Measurements from ENCODE around the gene USP21. TPM values are rescaled to one million over a fixed set of nuclear protein-coding genes. Genes with fewer than 3 reads are reported as not detected.

The USP21 gene
- total and polyA plus RNA-seq, 4 experiments from 2014 or later, result 15.5 to 63.6 (median 46.3) TPM

DNA sequence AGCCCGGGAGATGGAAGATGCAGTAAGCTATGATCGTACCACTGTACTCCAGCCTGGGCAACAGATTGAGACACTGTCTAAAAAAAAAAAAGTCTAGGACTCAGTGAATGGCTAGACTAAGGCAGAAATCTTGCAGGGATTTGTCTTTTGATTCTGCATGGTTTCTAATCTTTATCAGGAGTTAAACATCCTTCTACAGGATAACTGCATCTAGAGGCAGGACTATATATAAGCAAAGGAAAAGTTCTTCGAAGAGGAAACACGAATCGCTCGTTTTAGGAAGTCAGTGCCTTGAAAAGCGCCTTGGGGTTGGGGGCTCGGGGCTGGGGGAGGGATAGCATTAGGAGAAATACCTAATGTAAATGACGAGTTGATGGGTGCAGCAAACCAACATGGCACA, 6.1 kb upstream of the USP21 start:
- ChIA-PET CTCF (ENCODE audit: partially characterized antibody) (interaction anchor here (0.9 to 3.0 kb wide), 9 partner anchors 12 to 229 kb away, joined by 3 to 29 read pairs (median 3); partner anchors contain the start of genes APOA2, ARHGAP30, NDUFS2 and PPOX), POLR2A (ENCODE audit: partially characterized antibody) (interaction anchor here (0.7 to 3.5 kb wide), 28 partner anchors 9 to 357 kb away, joined by 3 to 67 read pairs (median 4); partner anchors contain the start of genes ARHGAP30, B4GALT3, DEDD and F11R)
- intact Hi-C loops (cut with micrococcal nuclease), result loop anchor here (1.0 to 10.0 kb wide), 4 partner anchors 21 to 1058 kb away; partner anchors contain the start of genes DEDD, IGSF8 and USF1
- peak overlapping the region in 1 of 2 donors; percentile 100 for H3K4me3 ChIP-seq (ENCODE audit: low read length in 2 of 2)
- no peak for DNase-seq
- Mint-ChIP-seq H3K4me3 (peak overlapping the region; percentile 96 to 100 (median 99)), H3K36me3 (peaks cover 13 to 24% of the 10 kb centered on the region in 2 donors), H3K27ac (peak overlapping the region; percentile 99 to 100 (median 100)), H3K4me1 (peaks cover 19 to 39% (median 26%) of the 10 kb centered on the region in 4 donors), H3K9me3 (no peaks in the 10 kb centered on the region), H3K27me3 (no peaks in the 10 kb centered on the region)
- no peaks in the 10 kb centered on the region for H3K27me3 ChIP-seq (ENCODE audit: insufficient read depth, low read length)
- H3K36me3 ChIP-seq (ENCODE audit: insufficient read depth, low read length), result no peaks in the 10 kb centered on the region
- H3K27ac ChIP-seq (ENCODE audit: low read depth, low read length), result peak overlapping the region; percentile 99
- no peaks in the 10 kb centered on the region for H3K9me3 ChIP-seq (ENCODE audit: control insufficient read depth in 1 of 2, low read length in 2 of 2)
- H3K4me1 ChIP-seq (ENCODE audit: insufficient read depth, low read length), result peaks cover 18% of the 10 kb centered on the region

GRCh38 chr1:161153682-161154337, 5.5 kb upstream of the USP21 start, which contains the start of gene UFC1:
TSS of gene UFC1 (plus strand) at chr1:161153978. CDS start at chr1:161153998, 20 bp downstream.
- no peaks in the 10 kb centered on the region for H3K27me3 ChIP-seq (ENCODE audit: insufficient read depth, low read length)
- peak within 1 kb of the TSS; percentile 99 for H3K27ac ChIP-seq (ENCODE audit: low read depth, low read length)
- H3K36me3 ChIP-seq (ENCODE audit: insufficient read depth, low read length), result no peaks in the 10 kb centered on the region
- Mint-ChIP-seq H3K4me3 (peak within 1 kb of the TSS; percentile 96 to 100 (median 99)), H3K27ac (peak within 1 kb of the TSS; percentile 99 to 100 (median 100)), H3K36me3 (peaks cover 14 to 31% of the 10 kb centered on the region in 2 donors), H3K9me3 (no peaks in the 10 kb centered on the region), H3K27me3 (no peaks in the 10 kb centered on the region), H3K4me1 (peaks cover 22 to 45% (median 31%) of the 10 kb centered on the region in 4 donors)
- H3K4me1 ChIP-seq (ENCODE audit: insufficient read depth, low read length), result peaks cover 22% of the 10 kb centered on the region
- H3K9me3 ChIP-seq (ENCODE audit: control insufficient read depth in 1 of 2, low read length in 2 of 2), result no peaks in the 10 kb centered on the region
- POLR2A ChIA-PET (ENCODE audit: partially characterized antibody), result interaction anchor here (0.7 to 3.5 kb wide), 28 partner anchors 8 to 358 kb away, joined by 3 to 67 read pairs (median 4); partner anchors contain the start of genes ARHGAP30, B4GALT3, DEDD and F11R
- CTCF ChIA-PET (ENCODE audit: partially characterized antibody), result interaction anchor here (0.9 to 3.0 kb wide), 9 partner anchors 11 to 228 kb away, joined by 3 to 29 read pairs (median 3); partner anchors contain the start of genes APOA2, ARHGAP30, NDUFS2 and PPOX
- intact Hi-C loops (cut with micrococcal nuclease), result loop anchor here (1.0 to 10.0 kb wide), 6 partner anchors 22 to 1059 kb away; partner anchors contain the start of genes ARHGAP30, DEDD, IGSF8 and NIT1
- peak within 1 kb of the TSS; percentile 37 to 100 for H3K4me3 ChIP-seq (ENCODE audit: low read length in 2 of 2)
- DNase-seq, result peak; percentile 87 to 93 (median 90)

- H3K9me3 ChIP-seq (ENCODE audit: control insufficient read depth in 1 of 2, low read length in 2 of 2), result no peaks in the 10 kb centered on the region
- H3K9me3 Mint-ChIP-seq, result peaks cover 0 to 3% (median 0%) of the 10 kb centered on the region in 8 donors
- H3K27me3 ChIP-seq (ENCODE audit: insufficient read depth, low read length), result no peaks in the 10 kb centered on the region
- intact Hi-C loops (cut with micrococcal nuclease), result loop anchor here (10.0 kb wide), 1 partner anchor 1063 kb away; the partner anchor contains the start of gene IGSF8
- peak overlapping the region; percentile 9 to 99 (median 95) for H3K27ac Mint-ChIP-seq
- H3K27me3 Mint-ChIP-seq, result no peaks in the 10 kb centered on the region
- POLR2A ChIA-PET (ENCODE audit: partially characterized antibody), result interaction anchor here (0.6 to 2.7 kb wide), 9 partner anchors 8 to 700 kb away, joined by 3 to 18 read pairs (median 8); partner anchors contain the start of genes B4GALT3, DEDD, NDUFS2 and PPOX
- no peak overlapping the region for H3K4me3 ChIP-seq (ENCODE audit: low read length in 2 of 2)
- peaks cover 7% of the 10 kb centered on the region for H3K36me3 ChIP-seq (ENCODE audit: insufficient read depth, low read length)
- H3K36me3 Mint-ChIP-seq, result peaks cover 19 to 51% of the 10 kb centered on the region in 2 donors
- CTCF ChIA-PET (ENCODE audit: partially characterized antibody), result interaction anchor here (0.8 to 2.4 kb wide), 4 partner anchors 8 to 217 kb away, joined by 3 to 11 read pairs (median 8); partner anchors contain the start of genes PPOX and TOMM40L
- DNase-seq, result no peak
- peaks cover 38 to 84% (median 63%) of the 10 kb centered on the region in 4 donors for H3K4me1 Mint-ChIP-seq
- peaks cover 48% of the 10 kb centered on the region for H3K4me1 ChIP-seq (ENCODE audit: insufficient read depth, low read length)
- peak overlapping the region; percentile 22 to 99 (median 62) for H3K4me3 Mint-ChIP-seq
- H3K27ac ChIP-seq (ENCODE audit: low read depth, low read length), result peak overlapping the region; percentile 84
Measured at GRCh38 chr1:161157867-161158266, 1.4 kb upstream of the USP21 start.

DNA sequence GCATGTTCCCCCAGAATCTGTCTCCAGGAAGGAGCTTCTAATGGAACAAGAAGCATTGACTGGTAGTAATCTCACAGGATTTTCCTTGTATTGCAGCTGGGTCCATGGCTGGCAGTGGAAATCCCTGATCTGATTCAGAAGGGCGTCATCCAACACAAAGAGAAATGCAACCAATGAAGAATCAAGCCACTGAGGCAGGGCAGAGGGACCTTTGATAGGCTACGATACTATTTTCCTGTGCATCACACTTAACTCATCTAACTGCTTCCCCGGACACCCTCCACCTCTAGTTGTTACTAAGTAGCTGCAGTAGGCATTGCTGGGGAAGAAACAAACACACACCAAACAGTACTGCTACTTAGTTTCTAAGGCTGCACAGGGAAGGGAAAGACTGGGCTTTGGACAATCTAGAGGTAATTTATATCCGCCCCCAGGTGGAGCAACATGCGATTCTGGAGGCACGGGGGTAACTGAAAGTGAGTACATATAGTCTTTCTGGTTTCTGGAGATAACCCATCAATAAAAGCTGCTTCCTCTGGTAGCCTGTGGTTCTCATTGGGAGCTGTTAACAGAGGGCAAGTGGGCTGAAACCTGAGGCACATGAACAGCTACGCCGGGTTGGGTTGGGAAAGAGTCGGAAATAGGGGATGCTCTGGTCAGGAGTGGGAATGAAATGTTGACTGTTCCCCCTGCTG, 837 bp upstream of the USP21 start:
- H3K27ac Mint-ChIP-seq, result peak overlapping the region; percentile 94 to 99 (median 97)
- ChIA-PET CTCF (ENCODE audit: partially characterized antibody) (interaction anchor here (0.8 to 2.4 kb wide), 6 partner anchors 7 to 216 kb away, joined by 3 to 11 read pairs (median 6); partner anchors contain the start of genes ARHGAP30, NDUFS2, PPOX and TOMM40L), POLR2A (ENCODE audit: partially characterized antibody) (interaction anchor here (0.6 to 2.7 kb wide), 9 partner anchors 8 to 701 kb away, joined by 3 to 18 read pairs (median 9); partner anchors contain the start of genes B4GALT3, NDUFS2, PPOX and TOMM40L)
- H3K36me3 Mint-ChIP-seq, result peaks cover 25 to 57% of the 10 kb centered on the region in 2 donors
- peak overlapping the region; percentile 84 for H3K27ac ChIP-seq (ENCODE audit: low read depth, low read length)
- peaks cover 45% of the 10 kb centered on the region for H3K4me1 ChIP-seq (ENCODE audit: insufficient read depth, low read length)
- peaks cover 12% of the 10 kb centered on the region for H3K36me3 ChIP-seq (ENCODE audit: insufficient read depth, low read length)
- DNase-seq, result no peak
- peaks cover 40 to 82% (median 62%) of the 10 kb centered on the region in 4 donors for H3K4me1 Mint-ChIP-seq
- no peak overlapping the region for H3K4me3 ChIP-seq (ENCODE audit: low read length in 2 of 2)
- peaks cover 0 to 3% (median 0%) of the 10 kb centered on the region in 8 donors for H3K9me3 Mint-ChIP-seq
- H3K4me3 Mint-ChIP-seq, result peak overlapping the region; percentile 91 to 99 (median 94)
- no peaks in the 10 kb centered on the region for H3K9me3 ChIP-seq (ENCODE audit: control insufficient read depth in 1 of 2, low read length in 2 of 2)
- intact Hi-C loops (cut with micrococcal nuclease), result loop anchor here (10.0 kb wide), 1 partner anchor 1064 kb away; the partner anchor contains the start of gene IGSF8
- H3K27me3 Mint-ChIP-seq, result no peaks in the 10 kb centered on the region
- no peaks in the 10 kb centered on the region for H3K27me3 ChIP-seq (ENCODE audit: insufficient read depth, low read length)

DNA sequence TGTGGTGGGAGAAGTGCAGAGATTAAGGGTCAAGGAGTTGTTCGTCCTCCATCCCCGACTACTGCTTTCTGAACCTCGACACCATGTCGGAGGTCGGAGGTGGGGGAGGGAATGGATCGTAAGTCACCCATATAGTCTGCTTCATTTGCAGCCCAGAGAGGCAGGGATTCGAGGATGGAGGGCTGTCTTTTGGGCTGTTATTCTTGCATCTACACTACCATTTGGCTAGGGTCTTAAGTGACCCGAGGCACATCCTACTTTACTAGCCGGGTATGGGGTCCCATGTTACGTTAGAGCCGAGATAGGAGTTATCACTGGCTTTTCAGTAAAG, 578 bp downstream of the USP21 start:
- POLR2A ChIA-PET (ENCODE audit: partially characterized antibody), result interaction anchor here (1.7 to 2.7 kb wide), 5 partner anchors 11 to 42 kb away, joined by 5 to 15 read pairs (median 10); partner anchors contain the start of genes B4GALT3, DEDD and NDUFS2
- H3K36me3 ChIP-seq (ENCODE audit: insufficient read depth, low read length), result peaks cover 19% of the 10 kb centered on the region
- intact Hi-C loops (cut with micrococcal nuclease), result loop anchor here (10.0 kb wide), 1 partner anchor 1065 kb away; the partner anchor contains the start of gene IGSF8
- Mint-ChIP-seq H3K27me3 (no peaks in the 10 kb centered on the region), H3K4me1 (peaks cover 39 to 78% (median 58%) of the 10 kb centered on the region in 4 donors), H3K4me3 (peak overlapping the region; percentile 91 to 99 (median 94)), H3K27ac (peak overlapping the region; percentile 88 to 99 (median 97)), H3K9me3 (peaks cover 0 to 3% (median 0%) of the 10 kb centered on the region in 8 donors), H3K36me3 (peaks cover 27 to 62% of the 10 kb centered on the region in 2 donors)
- H3K4me1 ChIP-seq (ENCODE audit: insufficient read depth, low read length), result peaks cover 40% of the 10 kb centered on the region
- no peak for DNase-seq
- peak overlapping the region; percentile 84 for H3K27ac ChIP-seq (ENCODE audit: low read depth, low read length)
- no peaks in the 10 kb centered on the region for H3K27me3 ChIP-seq (ENCODE audit: insufficient read depth, low read length)
- no peaks in the 10 kb centered on the region for H3K9me3 ChIP-seq (ENCODE audit: control insufficient read depth in 1 of 2, low read length in 2 of 2)
- H3K4me3 ChIP-seq (ENCODE audit: low read length in 2 of 2), result peak overlapping the region; percentile 83 to 93
- CTCF ChIA-PET (ENCODE audit: partially characterized antibody), result no interaction called here

DNA sequence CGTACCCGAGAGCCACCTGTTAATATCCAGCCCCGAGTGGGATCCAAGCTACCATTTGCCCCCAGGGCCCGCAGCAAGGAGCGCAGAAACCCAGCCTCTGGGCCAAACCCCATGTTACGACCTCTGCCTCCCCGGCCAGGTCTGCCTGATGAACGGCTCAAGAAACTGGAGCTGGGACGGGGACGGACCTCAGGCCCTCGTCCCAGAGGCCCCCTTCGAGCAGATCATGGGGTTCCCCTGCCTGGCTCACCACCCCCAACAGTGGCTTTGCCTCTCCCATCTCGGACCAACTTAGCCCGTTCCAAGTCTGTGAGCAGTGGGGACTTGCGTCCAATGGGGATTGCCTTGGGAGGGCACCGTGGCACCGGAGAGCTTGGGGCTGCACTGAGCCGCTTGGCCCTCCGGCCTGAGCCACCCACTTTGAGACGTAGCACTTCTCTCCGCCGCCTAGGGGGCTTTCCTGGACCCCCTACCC, 1.4 kb downstream of the USP21 start:
- H3K36me3 ChIP-seq (ENCODE audit: insufficient read depth, low read length), result peaks cover 19% of the 10 kb centered on the region
- peaks cover 34 to 78% (median 54%) of the 10 kb centered on the region in 4 donors for H3K4me1 Mint-ChIP-seq
- ChIA-PET CTCF (ENCODE audit: partially characterized antibody) (interaction anchor here (1.0 to 2.5 kb wide), 2 partner anchors 31 to 41 kb away, joined by 4 to 12 read pairs; partner anchors contain the start of gene NDUFS2), POLR2A (ENCODE audit: partially characterized antibody) (interaction anchor here (1.1 to 2.6 kb wide), 5 partner anchors 10 to 65 kb away, joined by 3 to 16 read pairs (median 3); partner anchors contain the start of genes B4GALT3, DEDD, KLHDC9 and TOMM40L)
- peak overlapping the region in 6 of 7 donors; percentile 92 to 99 (median 96) for H3K27ac Mint-ChIP-seq
- H3K27me3 ChIP-seq (ENCODE audit: insufficient read depth, low read length), result no peaks in the 10 kb centered on the region
- peak overlapping the region; percentile 71 to 95 (median 92) for H3K4me3 Mint-ChIP-seq
- peaks cover 42% of the 10 kb centered on the region for H3K4me1 ChIP-seq (ENCODE audit: insufficient read depth, low read length)
- no peaks in the 10 kb centered on the region for H3K9me3 ChIP-seq (ENCODE audit: control insufficient read depth in 1 of 2, low read length in 2 of 2)
- intact Hi-C loops (cut with micrococcal nuclease), result no loop called here
- no peak overlapping the region for H3K27ac ChIP-seq (ENCODE audit: low read depth, low read length)
- peaks cover 0 to 3% (median 0%) of the 10 kb centered on the region in 8 donors for H3K9me3 Mint-ChIP-seq
- peaks cover 27 to 57% of the 10 kb centered on the region in 2 donors for H3K36me3 Mint-ChIP-seq
- H3K4me3 ChIP-seq (ENCODE audit: low read length in 2 of 2), result no peak overlapping the region
- no peaks in the 10 kb centered on the region for H3K27me3 Mint-ChIP-seq
- DNase-seq, result no peak
